Activated CD4-positive, alpha-beta T cell treated with anti-CD3 and anti-CD28 coated beads, Interleukin-2, Interleukin-6, amounts not matched to agents 100 ng/mL and 50 ng/mL, durations not matched to agents 16 hours and 8 hours (primary cell): Measurements from ENCODE around the gene FDXR.
A peak's percentile ranks its signal among the peaks of the same experiment; 100 is the strongest.

ENCODE experiments used
- DNase-seq: peaks from one replicate; pipeline ENCODE4 v3.0.0-alpha.2; 2020

Gene FDXR

DNA sequence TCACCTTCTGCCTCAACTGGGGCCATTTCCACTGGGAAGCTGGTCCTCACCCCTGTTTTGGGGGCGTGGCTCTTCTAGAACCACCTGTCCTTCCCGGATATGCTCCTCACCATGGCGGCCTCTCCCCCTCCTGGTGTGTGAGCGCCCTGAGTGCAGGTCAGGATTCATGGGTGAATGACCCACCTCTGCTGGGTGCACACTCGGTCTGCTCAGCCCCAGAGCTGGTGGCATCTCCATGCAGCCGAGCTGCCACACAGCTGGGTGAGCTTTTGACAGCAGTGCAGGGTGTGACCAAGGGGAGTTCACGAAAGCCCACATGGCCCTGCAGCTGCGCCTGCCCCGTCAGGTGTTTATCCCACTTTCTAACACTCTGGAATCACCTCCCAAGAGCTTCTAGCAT lies 40.4 kb downstream of the FDXR start:
- DNase-seq, result no peak

DNA sequence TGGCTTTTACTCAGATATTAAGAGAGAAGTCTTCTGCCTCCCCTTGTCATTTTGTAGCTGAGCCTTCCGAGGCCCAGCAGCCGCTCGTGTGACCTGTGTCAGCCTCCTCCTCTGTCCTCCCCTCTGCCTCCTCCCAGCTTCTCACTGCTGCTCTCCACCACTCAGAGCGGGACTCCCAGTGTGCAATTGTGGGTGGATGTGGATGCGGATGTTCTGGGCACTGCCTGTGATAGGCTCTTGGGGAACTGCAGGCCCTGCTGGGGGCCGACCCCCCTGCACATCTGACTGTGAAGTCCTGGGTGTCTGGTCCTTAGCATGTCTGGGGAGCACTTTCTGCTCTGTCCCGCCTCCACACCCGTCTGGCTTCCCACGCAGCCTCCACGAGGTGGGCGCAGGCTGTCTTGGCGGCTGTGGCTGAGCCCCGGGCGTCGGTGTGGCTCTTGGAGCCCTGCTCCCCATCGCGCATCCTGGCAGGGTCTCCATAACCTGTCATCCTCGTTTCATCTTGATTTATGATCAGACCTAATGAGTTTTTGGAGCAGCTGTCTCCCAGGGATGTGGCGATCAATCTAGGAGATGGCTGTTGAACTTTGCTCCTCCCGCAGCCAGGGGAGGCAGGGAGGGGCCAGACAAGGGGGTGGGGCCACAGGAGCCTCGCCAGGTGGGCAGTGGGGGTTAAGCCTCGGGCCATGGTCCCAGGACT lies 41.2 kb downstream of the FDXR start:
- DNase-seq, result no peak

DNA sequence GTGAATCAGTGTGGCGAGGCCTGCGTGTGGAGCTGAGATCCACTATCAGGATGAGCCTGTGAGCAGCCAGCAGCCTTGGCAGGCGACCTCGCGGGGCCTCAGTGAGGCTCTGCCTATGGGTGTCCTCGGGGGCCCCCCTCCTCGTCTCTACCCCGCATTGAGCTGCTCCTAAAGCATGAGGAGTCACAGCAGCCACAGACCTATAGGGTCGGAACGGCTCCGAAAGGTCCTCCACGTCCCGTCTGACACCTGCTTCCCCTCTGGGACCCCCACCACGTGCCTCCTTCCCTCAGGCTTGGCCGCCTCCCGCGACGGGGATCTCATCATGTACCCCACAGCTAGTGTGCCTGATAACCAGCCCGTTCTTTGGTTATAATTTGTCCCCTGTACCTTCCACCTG lies 41.9 kb downstream of the FDXR start:
- DNase-seq, result no peak

DNA sequence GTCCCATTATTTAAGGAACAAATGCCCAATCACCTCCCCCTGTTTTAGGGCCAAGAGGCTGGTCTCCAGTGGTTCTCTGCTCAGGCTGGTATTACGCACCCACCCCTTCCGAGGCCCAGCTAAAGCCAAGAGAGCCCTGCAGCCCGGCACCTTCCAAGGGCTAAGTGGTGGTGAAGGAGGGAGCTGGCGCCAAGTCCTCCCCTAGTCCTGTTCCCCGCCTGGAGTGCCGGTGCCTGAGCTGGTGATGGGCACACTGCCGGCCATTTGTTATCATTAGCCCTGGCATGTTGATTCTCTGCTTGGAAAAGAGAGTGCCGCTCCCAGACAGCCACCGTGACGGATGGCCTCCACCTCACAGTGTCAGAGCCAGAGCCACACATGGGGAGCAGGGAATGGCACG lies 45.0 kb downstream of the FDXR start:
- no peak for DNase-seq

DNA sequence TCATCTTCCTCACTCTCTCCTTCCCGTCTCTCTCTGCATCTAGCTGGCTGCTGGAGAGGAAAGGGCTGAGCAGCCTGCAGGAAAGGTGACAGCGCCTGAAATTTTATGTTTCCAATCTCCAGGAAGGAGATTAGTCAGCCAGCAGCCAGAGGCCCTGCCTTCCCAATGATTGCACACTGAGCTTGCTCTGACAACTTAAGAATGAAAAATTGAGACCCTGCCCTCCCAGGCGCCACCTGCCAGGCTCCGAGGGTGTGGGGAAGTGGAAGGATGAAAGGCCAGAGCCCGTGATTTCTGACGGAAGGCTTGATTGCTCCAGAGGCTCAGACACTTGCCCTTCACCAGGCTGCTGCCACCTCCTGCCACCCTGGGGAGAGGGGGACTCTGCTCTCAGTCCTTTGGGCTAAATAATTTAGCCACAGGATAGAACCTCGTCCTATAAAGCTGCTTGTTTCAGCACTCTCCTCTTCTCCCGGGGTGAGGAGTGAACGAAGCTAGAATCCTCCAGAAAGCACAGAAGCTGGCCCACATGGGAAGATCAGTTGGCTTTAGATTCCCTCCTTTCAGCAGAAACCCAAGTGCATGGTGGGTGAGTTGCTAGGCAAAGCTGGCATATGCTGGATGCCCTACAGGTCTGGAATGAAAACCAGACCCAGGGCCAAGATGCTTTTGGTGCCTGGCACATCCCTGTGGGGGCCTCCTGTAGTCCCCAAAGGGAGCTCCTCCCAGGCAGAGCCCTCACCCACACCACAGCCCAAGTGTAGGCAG lies 46.7 kb downstream of the FDXR start:
- DNase-seq, result no peak

DNA sequence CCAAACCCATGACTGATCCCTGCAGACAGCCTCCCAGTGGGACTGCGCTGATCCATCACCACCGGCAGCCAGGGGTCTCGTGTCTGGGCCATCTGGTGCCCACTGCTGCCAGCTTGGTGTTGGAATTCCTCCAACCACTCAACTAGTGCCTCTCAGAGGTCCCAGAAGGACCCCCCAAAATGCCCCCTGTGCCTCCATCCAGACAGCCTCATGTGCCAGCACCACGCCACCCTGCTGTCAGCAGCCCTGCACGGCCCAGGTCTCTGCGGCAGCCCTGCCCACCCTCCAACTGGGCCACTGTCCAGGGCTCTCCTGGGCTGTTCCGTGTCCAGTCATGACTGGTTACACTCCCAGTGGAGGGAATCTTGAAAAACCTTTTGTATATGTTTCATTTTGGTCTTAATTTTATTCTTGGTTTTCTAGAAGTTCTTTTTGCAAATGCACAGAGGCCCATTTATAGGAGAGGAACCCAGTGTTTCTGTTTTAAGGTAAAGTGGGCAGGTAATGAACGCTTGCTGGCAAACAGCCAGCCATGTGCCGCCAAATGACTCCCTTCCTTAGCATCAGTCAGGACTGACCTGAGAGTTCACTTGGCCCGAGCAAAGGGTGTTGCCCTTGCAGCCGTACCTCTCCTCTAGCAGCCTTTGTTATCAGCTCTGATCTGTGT lies 47.7 kb downstream of the FDXR start:
- no peak for DNase-seq

- no peak for DNase-seq
Measured at GRCh38 chr17:74822939-74823367, 49.8 kb downstream of the FDXR start.

DNA sequence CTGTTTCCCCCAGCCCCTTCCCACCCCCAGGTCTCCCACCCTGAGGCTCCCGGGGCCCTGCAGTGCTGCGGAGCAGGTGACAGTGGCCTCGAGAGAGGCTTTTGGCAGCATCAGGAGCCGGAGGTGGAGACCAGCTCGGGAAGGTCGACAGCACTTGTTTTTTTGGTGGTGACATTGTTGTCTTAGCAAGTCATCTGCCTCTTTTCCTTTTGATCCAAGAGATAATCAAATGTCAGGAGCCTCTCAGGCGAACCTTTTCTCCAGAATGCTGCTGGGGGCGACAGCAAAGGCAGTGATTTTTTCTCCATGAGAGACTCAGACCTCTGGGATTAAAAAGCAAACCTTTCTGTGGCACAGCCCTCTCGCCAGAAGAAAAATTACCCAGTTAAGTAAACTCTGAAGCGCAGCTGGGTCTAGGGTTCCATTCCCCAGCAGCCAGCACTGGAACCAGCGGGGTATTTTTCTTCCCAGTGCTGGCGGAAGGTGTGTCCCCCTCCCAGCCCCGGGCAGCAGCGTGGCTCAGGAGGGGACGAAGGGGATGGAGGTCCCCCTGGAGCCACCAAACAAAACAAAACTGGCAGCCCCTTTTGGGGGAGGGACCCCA lies 50.4 kb downstream of the FDXR start:
- DNase-seq, result no peak

- no peak for DNase-seq
Measured at GRCh38 chr17:74821655-74822334, 51.0 kb downstream of the FDXR start.

DNA sequence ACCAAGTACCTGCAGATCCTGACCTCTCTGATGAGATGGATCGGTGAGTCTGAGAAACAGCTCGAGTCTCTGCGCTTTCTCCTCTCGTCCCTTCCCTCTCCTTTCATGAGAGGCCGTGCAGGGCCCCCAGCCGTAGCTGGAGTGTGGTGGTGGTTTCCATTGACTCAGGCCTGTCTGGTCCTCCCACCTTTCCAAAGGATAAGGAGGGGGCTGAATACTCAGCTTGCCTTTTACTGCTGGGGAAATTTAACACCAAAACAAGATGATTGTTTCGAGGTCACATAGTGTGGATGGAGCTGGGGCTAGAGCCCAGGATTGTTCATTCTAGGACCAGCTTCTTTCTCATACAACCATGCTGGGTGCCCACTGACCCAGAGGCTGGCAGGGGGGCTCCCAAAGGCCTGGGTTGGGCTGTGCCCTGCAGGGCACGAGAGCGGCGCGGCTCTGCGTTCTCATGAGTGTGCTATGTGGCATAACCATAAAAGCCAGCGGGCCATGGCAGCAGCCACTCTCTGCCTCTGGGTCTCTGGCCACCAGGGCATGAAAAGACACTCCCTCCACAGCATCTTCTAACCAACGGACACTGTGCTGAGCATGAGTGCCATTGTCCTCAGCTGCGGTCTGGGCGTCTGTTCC lies 52.9 kb downstream of the FDXR start:
- DNase-seq, result no peak

GRCh38 chr17:74818291-74818938 lies 54.4 kb downstream of the FDXR start:
- DNase-seq, result no peak

DNA sequence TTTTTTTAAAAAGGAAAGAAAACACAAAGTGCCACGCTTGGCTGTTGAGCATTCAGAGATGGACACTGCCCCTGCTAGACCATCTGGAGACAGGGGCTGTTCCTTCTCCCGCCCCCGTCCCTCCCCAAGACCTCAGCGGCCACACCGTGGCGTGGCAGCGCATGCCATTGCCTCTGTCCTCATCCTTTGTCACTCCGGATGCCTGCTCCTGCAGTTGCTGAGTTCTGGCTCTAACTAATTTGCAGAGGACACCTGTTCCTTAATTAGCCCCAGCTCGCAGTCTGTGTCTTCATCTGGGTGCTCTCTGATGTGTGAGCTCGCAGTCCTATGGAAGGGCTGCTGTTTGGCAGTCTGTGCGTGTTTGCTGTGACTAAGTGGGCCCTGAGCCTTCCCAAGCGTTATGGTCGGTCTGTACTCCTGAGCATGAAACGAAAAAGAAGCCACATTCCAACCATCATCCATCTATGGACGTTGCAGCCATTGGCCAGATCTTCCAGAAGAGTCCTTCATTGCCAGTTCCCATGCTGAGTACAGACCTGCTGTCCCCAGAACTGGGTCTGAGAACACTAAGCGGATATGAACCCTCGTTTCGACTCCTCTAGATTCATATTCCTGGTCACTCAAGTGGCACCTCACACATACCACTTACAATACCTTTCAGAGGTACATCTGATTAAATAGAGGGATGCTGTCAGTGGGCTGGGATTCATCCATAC lies 55.7 kb downstream of the FDXR start:
- DNase-seq, result no peak

GRCh38 chr17:74815550-74816370 lies 57.0 kb downstream of the FDXR start:
- DNase-seq, result peak; percentile 8

DNA sequence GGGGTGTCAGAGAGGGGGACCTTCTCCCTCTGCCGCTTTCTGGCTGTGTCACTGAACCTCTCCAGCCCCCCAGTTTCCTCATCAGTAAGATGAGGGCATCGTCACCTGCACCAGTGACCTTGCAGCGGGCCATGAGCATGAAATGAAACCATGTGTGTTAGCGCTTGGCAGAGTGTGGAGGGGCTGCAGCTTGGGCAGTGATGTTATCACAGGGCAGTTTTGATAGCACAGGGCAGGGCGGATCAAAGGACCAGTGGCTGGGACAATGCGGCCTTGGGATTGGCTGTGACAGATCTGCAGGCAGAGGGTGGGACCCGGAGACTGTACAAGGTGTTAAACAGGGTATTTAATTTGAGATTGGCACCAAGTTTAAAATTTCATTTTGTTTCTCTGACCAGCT lies 57.7 kb downstream of the FDXR start:
- DNase-seq, result no peak

GRCh38 chr17:74814453-74814852 lies 58.3 kb downstream of the FDXR start:
- no peak for DNase-seq
